HepG2 (cell line): ENCODE measurements around the gene DCAF4. TPM values are rescaled to one million over a fixed set of nuclear protein-coding genes. Genes with fewer than 3 reads are reported as not detected.

Experiments
- ATAC-seq: fragments of 200-7000 bp; cut with Tn5 transposase; 3 replicates; pipeline ENCODE4 v1.9.1; 2020; ENCODE audit warnings: mild to moderate bottlenecking, moderate library complexity
- BruUV-seq: library from RNA; stranded (reverse); fragments of 400-500 nt; replicated peaks from 2 replicates; lab custom pipeline; 2021; lab: Mats Ljungman, UMichigan
- CTCF ChIA-PET: fragments of 300-600 bp; formaldehyde crosslinking; extraction: SDS; loops from one replicate; lab custom pipeline; 2021; ENCODE audit warnings: low total read pairs, inconsistent platforms, low intra/inter-chr PET ratio; lab: Yijun Ruan, JAX
- POLR2A ChIA-PET: fragments of 350-600 bp; sonication (Branson Sonifier 250); formaldehyde crosslinking; loops from one replicate; lab custom pipeline; 2020; ENCODE audit warnings: antibody characterized with exemption, inconsistent platforms; lab: Yijun Ruan, JAX
- DNase-seq: peaks from one replicate; pipeline ENCODE4 v3.0.0-alpha.2; 2015; ENCODE audit warnings: low spot score
- FAIRE-seq: peaks from 3 replicates; lab custom pipeline; 2011; peaks lifted over from hg19 to GRCh38; lab: Jason Lieb, UNC
- H2AFZ ChIP-seq: one replicate; pipeline ENCODE4 v1.6.1; 2011; ENCODE audit warnings: low read length, inconsistent platforms
- H3K27ac ChIP-seq: fragments of 300-600 bp; 3 replicates; pipeline ENCODE4 v1.8.0; 2011; ENCODE audit warnings: mixed run types, mild to moderate bottlenecking, mixed read lengths, low read length, inconsistent platforms; ENCODE audit not compliant: insufficient read depth; ENCODE audit errors: extremely low read length
- H3K27me3 ChIP-seq, 2 experiments: fragments of 200-600 bp in 1 of 2; 2 replicates in 1 of 2; 3 replicates in 1 of 2; pipeline versions ENCODE4 v1.6.0 to v1.8.0; 2011; ENCODE audit warnings: low read length in 2 of 2, mild to moderate bottlenecking in 2 of 2, moderate library complexity in 2 of 2, inconsistent platforms in 1 of 2; ENCODE audit not compliant: insufficient read depth in 2 of 2, control insufficient read depth in 1 of 2
- H3K36me3 ChIP-seq, 2 experiments: fragments of 200-600 bp in 1 of 2; replicated peaks in 1 of 2; 2 replicates in 1 of 2; 3 replicates in 1 of 2; pipeline versions ENCODE4 v1.5.1 to v1.8.0; 2011; ENCODE audit warnings: low read length in 2 of 2, inconsistent platforms in 1 of 2; ENCODE audit not compliant: insufficient read depth in 2 of 2, control insufficient read depth in 1 of 2
- H3K4me1 ChIP-seq: 2 replicates; pipeline ENCODE4 v1.5.1; 2012; ENCODE audit warnings: low read length, inconsistent platforms; ENCODE audit not compliant: insufficient read depth
- H3K4me2 ChIP-seq: 2 replicates; pipeline ENCODE4 v1.6.0; 2011; ENCODE audit warnings: low read depth, low read length, inconsistent platforms
- H3K4me3 ChIP-seq, 3 experiments: fragments of 200-600 bp in 1 of 3; sonication (generic), shearing (Covaris generic) in 1 of 3; replicated peaks in 1 of 3; 2 replicates each; pipeline ENCODE4 v1.5.1; 2011 to 2016; ENCODE audit warnings: low read length in 3 of 3, inconsistent platforms in 2 of 3, low read depth in 2 of 3, mild to moderate bottlenecking in 2 of 3, control low read depth in 1 of 3, mixed read lengths in 1 of 3; ENCODE audit not compliant: insufficient read depth in 1 of 3
- H3K79me2 ChIP-seq: one replicate; pipeline ENCODE4 v1.6.1; 2011; ENCODE audit warnings: low read length, inconsistent platforms; ENCODE audit not compliant: insufficient read depth
- H3K9ac ChIP-seq: 2 replicates; pipeline ENCODE4 v1.6.0; 2011; ENCODE audit warnings: mild to moderate bottlenecking, low read depth, low read length, inconsistent platforms; ENCODE audit not compliant: insufficient read depth
- H3K9me3 ChIP-seq: 2 replicates; pipeline ENCODE4 v1.5.1; 2012; ENCODE audit warnings: mild to moderate bottlenecking, low read length
- H4K20me1 ChIP-seq: 2 replicates; pipeline ENCODE4 v1.6.0; 2011; ENCODE audit warnings: inconsistent platforms, mild to moderate bottlenecking, low read length, moderate library complexity; ENCODE audit not compliant: insufficient read depth
- HNRNPLL ChIP-seq: fragments of 200-400 bp; formaldehyde crosslinking; IDR thresholded peaks from 2 replicates; pipeline ENCODE4 v1.6.1; 2017; ENCODE audit warnings: mild to moderate bottlenecking, low read depth, low read length; ENCODE audit not compliant: poor library complexity, severe bottlenecking
- HOXA5 ChIP-seq: sonication (generic); formaldehyde crosslinking; IDR thresholded peaks from 2 replicates; pipeline ENCODE4 v1.4.0; 2020; ENCODE audit warnings: missing genetic modification reagents
- MAZ ChIP-seq, 2 experiments: sonication (generic) in 1 of 2; formaldehyde crosslinking in 1 of 2; IDR thresholded peaks; 2 replicates each; pipeline versions ENCODE4 v1.5.0 to v1.6.1; 2012 to 2020; ENCODE audit warnings: low read depth in 2 of 2, mild to moderate bottlenecking in 2 of 2, borderline replicate concordance in 1 of 2, improper control_type of control experiment in 1 of 2, low read length in 1 of 2, missing genetic modification reagents in 1 of 2, moderate library complexity in 1 of 2
- U2AF2 ChIP-seq: fragments of 200-400 bp; formaldehyde crosslinking; IDR thresholded peaks from 2 replicates; pipeline ENCODE4 v1.6.1; 2017; ENCODE audit warnings: low read depth, mild to moderate bottlenecking, low read length
- ZNF614 ChIP-seq: IDR thresholded peaks from 2 replicates; pipeline ENCODE4 v1.6.1; 2018; ENCODE audit warnings: missing biosample characterization, missing genetic modification reagents, inconsistent platforms, borderline replicate concordance
- WGBS: methylation state at CpG from one replicate; pipeline ENCODE4 v1.1.6; 2017; ENCODE audit warnings: low lambda C conversion rate; 5-methylcytosine and 5-hydroxymethylcytosine counted together
- in situ Hi-C: cut with HindIII; loops from 2 replicates; pipeline ENCODE4 v1.10.0; 2017; ENCODE audit warnings: low pct_unique_long_range_greater_than_20kb; ENCODE audit not compliant: extremely low pct_ligation_motif_present
- intact Hi-C: fragments of 100-400 bp; cut with micrococcal nuclease; formaldehyde crosslinking; loops from one replicate; pipeline ENCODE4 v1.10.0; 2022; ENCODE audit not compliant: unreplicated experiment
- polyA plus RNA-seq, 8 experiments: library from polyadenylated mRNA; depleted of rRNA in 3 of 8; stranded (reverse) in 7 of 8; unstranded in 1 of 8; fragments of >200 nt; fragmentation: Illumina TruSeq in 4 of 8; extraction: Trizol in 4 of 8; gene quantifications; 2 replicates each; pipeline versions ENCODE4 v1.2.1 to v1.2.3, GENCODE V29; 2011 to 2016; ENCODE audit warnings: low read depth in 4 of 8, missing spikeins in 1 of 8, mixed read lengths in 1 of 8; ENCODE audit not compliant: insufficient read depth in 1 of 8
- total RNA-seq, 5 experiments: library from RNA; depleted of rRNA; stranded (reverse); fragments of >200 nt; fragmentation: Illumina TruSeq; extraction: Trizol; gene quantifications; 2 replicates each; pipeline ENCODE4 v1.2.3, GENCODE V29; 2016; ENCODE audit warnings: low read depth in 1 of 5
- TF ChIP-seq, protein P1 (sequence below): sonication (generic); formaldehyde crosslinking; IDR thresholded peaks from 2 replicates; pipeline ENCODE4 v1.5.1; 2020; ENCODE audit warnings: mild to moderate bottlenecking, missing genetic modification reagents, moderate library complexity
- TF ChIP-seq, protein P2 (sequence below): sonication (generic); formaldehyde crosslinking; IDR thresholded peaks from 2 replicates; pipeline ENCODE4 v1.4.0; 2020; ENCODE audit warnings: missing genetic modification reagents
- TF ChIP-seq, protein P3 (sequence below): sonication (generic); formaldehyde crosslinking; IDR thresholded peaks from 2 replicates; pipeline ENCODE4 v1.4.0; 2020; ENCODE audit warnings: mild to moderate bottlenecking, missing genetic modification reagents
- TF ChIP-seq, protein P4 (sequence below): sonication (generic); formaldehyde crosslinking; IDR thresholded peaks from 2 replicates; pipeline ENCODE4 v1.5.1; 2020; ENCODE audit warnings: missing genetic modification reagents, mild to moderate bottlenecking, borderline replicate concordance

The DCAF4 gene
- total and polyA plus RNA-seq, 2 of the 13 experiments (the other 11 are each of a cell fraction or from before 2014, with no cell fraction given) = 18.8 to 21.1 TPM

DNA sequence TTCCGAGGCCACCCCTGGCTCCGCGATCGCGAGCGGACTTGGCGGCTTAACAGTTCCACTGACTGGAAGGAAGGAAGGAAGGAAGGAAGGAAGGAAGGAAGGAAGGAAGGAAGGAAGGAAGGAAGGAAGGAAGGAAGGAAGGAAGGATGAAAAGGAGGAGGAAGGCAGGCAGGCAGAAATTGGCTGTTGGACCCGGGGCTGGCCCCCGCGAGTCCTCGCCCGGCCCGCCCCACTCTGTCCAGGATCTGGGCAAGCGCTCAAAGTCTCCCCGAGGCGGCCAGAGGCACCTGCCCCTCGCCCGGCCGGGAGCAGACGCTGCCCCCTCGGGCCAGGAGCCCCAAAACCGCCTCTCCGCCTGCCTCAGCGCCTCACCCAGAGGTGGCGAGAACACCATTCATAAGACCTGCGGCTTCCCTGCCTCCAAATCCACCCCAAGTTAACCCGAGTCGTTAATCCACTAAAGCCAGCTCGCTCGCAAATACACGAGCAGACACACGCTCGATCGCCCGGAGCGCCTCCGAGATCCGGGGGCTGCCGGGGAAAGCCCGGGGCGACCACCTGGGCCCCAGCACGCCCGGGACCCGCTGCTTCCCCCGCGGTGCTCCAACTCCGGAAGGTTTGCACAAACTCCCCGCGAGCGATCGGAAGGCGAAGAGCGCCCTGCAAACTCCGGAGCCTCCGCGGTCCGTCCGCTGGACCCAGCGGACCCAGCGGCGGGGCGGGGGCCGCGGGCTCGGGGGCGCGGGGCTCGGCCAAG, 33.2 kb upstream of the DCAF4 start:
- Histone ChIP-seq H3K4me1 (peaks cover 29% of the 10 kb centered on the region), H3K9ac (0 out of 2 replicates have a peak overlapping the region, but pooled peaks have one; percentile 4), H3K4me3 (peak overlapping the region; percentile 65 to 82 (median 73)), H3K9me3 (no peaks in the 10 kb centered on the region), H3K27me3 (peaks cover 9 to 51% of the 10 kb centered on the region in 2 experiments; a peak in 4 of 5 replicates), H3K36me3 (no peaks in the 10 kb centered on the region), H3K4me2 (peak overlapping the region; percentile 87), H3K27ac (no peak overlapping the region), H2AFZ (no peak overlapping the region), H3K79me2 (no peaks in the 10 kb centered on the region), H4K20me1 (no peaks in the 10 kb centered on the region)
- ATAC-seq = peak; percentile 61
- POLR2A ChIA-PET = no interaction called here
- DNase-seq = no peak
- CTCF ChIA-PET = no interaction called here
- WGBS = 5% methylated on average over 13 of the region's 68 CpGs
- FAIRE-seq = no peak
- in situ Hi-C loops = no loop called here
- BruUV-seq = no TSS peak
- intact Hi-C loops = loop anchor here (5.0 kb wide), 1 partner anchor 121 kb away; no protein-coding TSS in a partner anchor
- TF ChIP-seq, protein P1, sequence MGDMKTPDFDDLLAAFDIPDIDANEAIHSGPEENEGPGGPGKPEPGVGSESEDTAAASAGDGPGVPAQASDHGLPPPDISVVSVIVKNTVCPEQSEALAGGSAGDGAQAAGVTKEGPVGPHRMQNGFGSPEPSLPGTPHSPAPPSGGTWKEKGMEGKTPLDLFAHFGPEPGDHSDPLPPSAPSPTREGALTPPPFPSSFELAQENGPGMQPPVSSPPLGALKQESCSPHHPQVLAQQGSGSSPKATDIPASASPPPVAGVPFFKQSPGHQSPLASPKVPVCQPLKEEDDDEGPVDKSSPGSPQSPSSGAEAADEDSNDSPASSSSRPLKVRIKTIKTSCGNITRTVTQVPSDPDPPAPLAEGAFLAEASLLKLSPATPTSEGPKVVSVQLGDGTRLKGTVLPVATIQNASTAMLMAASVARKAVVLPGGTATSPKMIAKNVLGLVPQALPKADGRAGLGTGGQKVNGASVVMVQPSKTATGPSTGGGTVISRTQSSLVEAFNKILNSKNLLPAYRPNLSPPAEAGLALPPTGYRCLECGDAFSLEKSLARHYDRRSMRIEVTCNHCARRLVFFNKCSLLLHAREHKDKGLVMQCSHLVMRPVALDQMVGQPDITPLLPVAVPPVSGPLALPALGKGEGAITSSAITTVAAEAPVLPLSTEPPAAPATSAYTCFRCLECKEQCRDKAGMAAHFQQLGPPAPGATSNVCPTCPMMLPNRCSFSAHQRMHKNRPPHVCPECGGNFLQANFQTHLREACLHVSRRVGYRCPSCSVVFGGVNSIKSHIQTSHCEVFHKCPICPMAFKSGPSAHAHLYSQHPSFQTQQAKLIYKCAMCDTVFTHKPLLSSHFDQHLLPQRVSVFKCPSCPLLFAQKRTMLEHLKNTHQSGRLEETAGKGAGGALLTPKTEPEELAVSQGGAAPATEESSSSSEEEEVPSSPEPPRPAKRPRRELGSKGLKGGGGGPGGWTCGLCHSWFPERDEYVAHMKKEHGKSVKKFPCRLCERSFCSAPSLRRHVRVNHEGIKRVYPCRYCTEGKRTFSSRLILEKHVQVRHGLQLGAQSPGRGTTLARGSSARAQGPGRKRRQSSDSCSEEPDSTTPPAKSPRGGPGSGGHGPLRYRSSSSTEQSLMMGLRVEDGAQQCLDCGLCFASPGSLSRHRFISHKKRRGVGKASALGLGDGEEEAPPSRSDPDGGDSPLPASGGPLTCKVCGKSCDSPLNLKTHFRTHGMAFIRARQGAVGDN (CRISPR knock-in tag) = peak; percentile 22; the same call in 1 of the 2 replicates
- TF ChIP-seq U2AF2 (0 out of 2 replicates have a peak, but pooled peaks have one; percentile 68), ZNF614 (CRISPR knock-in tag) (no peak), HOXA5 (CRISPR knock-in tag) (peak; percentile 14; the same call in 1 of the 2 replicates), HNRNPLL (peak; percentile 93), MAZ (IDR thresholded peaks at IDR 0.05; ENCODE audit: borderline replicate concordance, low read depth, low read length) (no peak), MAZ (CRISPR knock-in tag; IDR thresholded peaks at IDR 0.05; ENCODE audit: low read depth) (no peak)
- TF ChIP-seq, protein P2, sequence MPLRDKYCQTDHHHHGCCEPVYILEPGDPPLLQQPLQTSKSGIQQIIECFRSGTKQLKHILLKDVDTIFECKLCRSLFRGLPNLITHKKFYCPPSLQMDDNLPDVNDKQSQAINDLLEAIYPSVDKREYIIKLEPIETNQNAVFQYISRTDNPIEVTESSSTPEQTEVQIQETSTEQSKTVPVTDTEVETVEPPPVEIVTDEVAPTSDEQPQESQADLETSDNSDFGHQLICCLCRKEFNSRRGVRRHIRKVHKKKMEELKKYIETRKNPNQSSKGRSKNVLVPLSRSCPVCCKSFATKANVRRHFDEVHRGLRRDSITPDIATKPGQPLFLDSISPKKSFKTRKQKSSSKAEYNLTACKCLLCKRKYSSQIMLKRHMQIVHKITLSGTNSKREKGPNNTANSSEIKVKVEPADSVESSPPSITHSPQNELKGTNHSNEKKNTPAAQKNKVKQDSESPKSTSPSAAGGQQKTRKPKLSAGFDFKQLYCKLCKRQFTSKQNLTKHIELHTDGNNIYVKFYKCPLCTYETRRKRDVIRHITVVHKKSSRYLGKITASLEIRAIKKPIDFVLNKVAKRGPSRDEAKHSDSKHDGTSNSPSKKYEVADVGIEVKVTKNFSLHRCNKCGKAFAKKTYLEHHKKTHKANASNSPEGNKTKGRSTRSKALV (CRISPR knock-in tag) = peak; percentile 43; the same call in 1 of the 2 replicates
- TF ChIP-seq, protein P3, sequence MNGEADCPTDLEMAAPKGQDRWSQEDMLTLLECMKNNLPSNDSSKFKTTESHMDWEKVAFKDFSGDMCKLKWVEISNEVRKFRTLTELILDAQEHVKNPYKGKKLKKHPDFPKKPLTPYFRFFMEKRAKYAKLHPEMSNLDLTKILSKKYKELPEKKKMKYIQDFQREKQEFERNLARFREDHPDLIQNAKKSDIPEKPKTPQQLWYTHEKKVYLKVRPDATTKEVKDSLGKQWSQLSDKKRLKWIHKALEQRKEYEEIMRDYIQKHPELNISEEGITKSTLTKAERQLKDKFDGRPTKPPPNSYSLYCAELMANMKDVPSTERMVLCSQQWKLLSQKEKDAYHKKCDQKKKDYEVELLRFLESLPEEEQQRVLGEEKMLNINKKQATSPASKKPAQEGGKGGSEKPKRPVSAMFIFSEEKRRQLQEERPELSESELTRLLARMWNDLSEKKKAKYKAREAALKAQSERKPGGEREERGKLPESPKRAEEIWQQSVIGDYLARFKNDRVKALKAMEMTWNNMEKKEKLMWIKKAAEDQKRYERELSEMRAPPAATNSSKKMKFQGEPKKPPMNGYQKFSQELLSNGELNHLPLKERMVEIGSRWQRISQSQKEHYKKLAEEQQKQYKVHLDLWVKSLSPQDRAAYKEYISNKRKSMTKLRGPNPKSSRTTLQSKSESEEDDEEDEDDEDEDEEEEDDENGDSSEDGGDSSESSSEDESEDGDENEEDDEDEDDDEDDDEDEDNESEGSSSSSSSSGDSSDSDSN (CRISPR knock-in tag) = peak; percentile 55
- TF ChIP-seq, protein P4, sequence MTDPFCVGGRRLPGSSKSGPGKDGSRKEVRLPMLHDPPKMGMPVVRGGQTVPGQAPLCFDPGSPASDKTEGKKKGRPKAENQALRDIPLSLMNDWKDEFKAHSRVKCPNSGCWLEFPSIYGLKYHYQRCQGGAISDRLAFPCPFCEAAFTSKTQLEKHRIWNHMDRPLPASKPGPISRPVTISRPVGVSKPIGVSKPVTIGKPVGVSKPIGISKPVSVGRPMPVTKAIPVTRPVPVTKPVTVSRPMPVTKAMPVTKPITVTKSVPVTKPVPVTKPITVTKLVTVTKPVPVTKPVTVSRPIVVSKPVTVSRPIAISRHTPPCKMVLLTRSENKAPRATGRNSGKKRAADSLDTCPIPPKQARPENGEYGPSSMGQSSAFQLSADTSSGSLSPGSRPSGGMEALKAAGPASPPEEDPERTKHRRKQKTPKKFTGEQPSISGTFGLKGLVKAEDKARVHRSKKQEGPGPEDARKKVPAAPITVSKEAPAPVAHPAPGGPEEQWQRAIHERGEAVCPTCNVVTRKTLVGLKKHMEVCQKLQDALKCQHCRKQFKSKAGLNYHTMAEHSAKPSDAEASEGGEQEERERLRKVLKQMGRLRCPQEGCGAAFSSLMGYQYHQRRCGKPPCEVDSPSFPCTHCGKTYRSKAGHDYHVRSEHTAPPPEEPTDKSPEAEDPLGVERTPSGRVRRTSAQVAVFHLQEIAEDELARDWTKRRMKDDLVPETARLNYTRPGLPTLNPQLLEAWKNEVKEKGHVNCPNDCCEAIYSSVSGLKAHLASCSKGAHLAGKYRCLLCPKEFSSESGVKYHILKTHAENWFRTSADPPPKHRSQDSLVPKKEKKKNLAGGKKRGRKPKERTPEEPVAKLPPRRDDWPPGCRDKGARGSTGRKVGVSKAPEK (CRISPR knock-in tag) = 0 out of 2 replicates have a peak, but pooled peaks have one; percentile 70
